ENCODE measurements around the gene SPR.

The SPR gene

GRCh38 chr2:72933207-72933606 is 46.0 kb downstream of the SPR start:
- H3K4me3 ChIP-seq (ENCODE audit: low read depth, low read length, poor library complexity, severe bottlenecking), result no peak overlapping the region
- H4K20me1 ChIP-seq (ENCODE audit: insufficient read depth, low read length), result no peaks in the 10 kb centered on the region
- H2AFZ ChIP-seq (ENCODE audit: low read length), result no peak overlapping the region
- H3F3A ChIP-seq (ENCODE audit: insufficient read depth, low read length), result no peaks in the 10 kb centered on the region
- H3K9ac ChIP-seq (ENCODE audit: low read length), result no peak overlapping the region
- H3K4me1 ChIP-seq (ENCODE audit: insufficient read depth, low read length, severe bottlenecking), result no peaks in the 10 kb centered on the region
- no peaks in the 10 kb centered on the region for H3K79me2 ChIP-seq (ENCODE audit: insufficient read depth, low read length)
- no peak overlapping the region for H3K27ac ChIP-seq (ENCODE audit: low read depth, low read length, poor library complexity, severe bottlenecking)
- H3K9me2 ChIP-seq (ENCODE audit: low read depth, low read length), result no peaks in the 10 kb centered on the region
- H3K4me2 ChIP-seq (ENCODE audit: low read length), result no peak overlapping the region
- H3K36me3 ChIP-seq (ENCODE audit: insufficient read depth, low read length), result no peaks in the 10 kb centered on the region
- TF ChIP-seq CTCF (IDR thresholded peaks at IDR 0.05; ENCODE audit: low read length), result no peak
- TF ChIP-seq EZH2 (IDR thresholded peaks at IDR 0.05; ENCODE audit: borderline replicate concordance, low read length), result no peak
- H3K27me3 ChIP-seq (ENCODE audit: insufficient read depth, low read length), result no peaks in the 10 kb centered on the region; the same call in 1 of the 2 replicates
- no peaks in the 10 kb centered on the region for H3K9me3 ChIP-seq (ENCODE audit: low read length)

- no peak overlapping the region for H3K9ac ChIP-seq (ENCODE audit: low read length)
- no peaks in the 10 kb centered on the region for H3K79me2 ChIP-seq (ENCODE audit: insufficient read depth, low read length)
- no peak overlapping the region for H3K27ac ChIP-seq (ENCODE audit: low read depth, low read length, poor library complexity, severe bottlenecking)
- H2AFZ ChIP-seq (ENCODE audit: low read length), result no peak overlapping the region
- TF ChIP-seq CTCF (IDR thresholded peaks at IDR 0.05; ENCODE audit: low read length) (no peak), EZH2 (IDR thresholded peaks at IDR 0.05; ENCODE audit: borderline replicate concordance, low read length) (no peak)
- no peaks in the 10 kb centered on the region for H3F3A ChIP-seq (ENCODE audit: insufficient read depth, low read length)
- no peaks in the 10 kb centered on the region for H3K9me3 ChIP-seq (ENCODE audit: low read length)
- H3K27me3 ChIP-seq (ENCODE audit: insufficient read depth, low read length), result no peaks in the 10 kb centered on the region; the same call in 1 of the 2 replicates
- H3K4me2 ChIP-seq (ENCODE audit: low read length), result no peak overlapping the region
- no peaks in the 10 kb centered on the region for H4K20me1 ChIP-seq (ENCODE audit: insufficient read depth, low read length)
- no peaks in the 10 kb centered on the region for H3K36me3 ChIP-seq (ENCODE audit: insufficient read depth, low read length)
- no peaks in the 10 kb centered on the region for H3K9me2 ChIP-seq (ENCODE audit: low read depth, low read length)
- H3K4me3 ChIP-seq (ENCODE audit: low read depth, low read length, poor library complexity, severe bottlenecking), result no peak overlapping the region
- H3K4me1 ChIP-seq (ENCODE audit: insufficient read depth, low read length, severe bottlenecking), result no peaks in the 10 kb centered on the region
These were observed 46.5 kb downstream of the SPR start for GRCh38 chr2:72933646-72934151.

GRCh38 chr2:72934683-72935610 is 47.7 kb downstream of the SPR start:
- no peak overlapping the region for H3K4me2 ChIP-seq (ENCODE audit: low read length)
- no peak overlapping the region for H3K4me3 ChIP-seq (ENCODE audit: low read depth, low read length, poor library complexity, severe bottlenecking)
- no peaks in the 10 kb centered on the region for H3K36me3 ChIP-seq (ENCODE audit: insufficient read depth, low read length)
- no peaks in the 10 kb centered on the region for H3K79me2 ChIP-seq (ENCODE audit: insufficient read depth, low read length)
- no peaks in the 10 kb centered on the region for H3F3A ChIP-seq (ENCODE audit: insufficient read depth, low read length)
- TF ChIP-seq CTCF (IDR thresholded peaks at IDR 0.05; ENCODE audit: low read length) (peak; percentile 53), EZH2 (IDR thresholded peaks at IDR 0.05; ENCODE audit: borderline replicate concordance, low read length) (no peak)
- no peaks in the 10 kb centered on the region; the same call in 1 of the 2 replicates for H3K27me3 ChIP-seq (ENCODE audit: insufficient read depth, low read length)
- no peaks in the 10 kb centered on the region for H3K9me3 ChIP-seq (ENCODE audit: low read length)
- H2AFZ ChIP-seq (ENCODE audit: low read length), result no peak overlapping the region
- H3K4me1 ChIP-seq (ENCODE audit: insufficient read depth, low read length, severe bottlenecking), result no peaks in the 10 kb centered on the region
- no peaks in the 10 kb centered on the region for H3K9me2 ChIP-seq (ENCODE audit: low read depth, low read length)
- no peaks in the 10 kb centered on the region for H4K20me1 ChIP-seq (ENCODE audit: insufficient read depth, low read length)
- no peak overlapping the region for H3K27ac ChIP-seq (ENCODE audit: low read depth, low read length, poor library complexity, severe bottlenecking)
- H3K9ac ChIP-seq (ENCODE audit: low read length), result no peak overlapping the region

Data from OCI-LY1 (cell line).